Endothelial cell of umbilical vein (primary cell): ENCODE measurements around the gene RAG1. TPM values are rescaled to one million over a fixed set of nuclear protein-coding genes. Genes with fewer than 3 reads are reported as not detected.

Experiments
- BruUV-seq: library from RNA; stranded (reverse); fragments of 400-500 nt; replicated peaks from 2 replicates; lab custom pipeline; 2021; lab: Mats Ljungman, UMichigan
- CTCF ChIA-PET: fragments of 300-600, 350-600 bp; sonication (Branson Sonifier 250); formaldehyde crosslinking; loops from one replicate; lab custom pipeline; 2021; ENCODE audit warnings: antibody characterized with exemption, inconsistent platforms; lab: Charles Lee
- POLR2A ChIA-PET: fragments of 300-600, 350-600 bp; sonication (Branson Sonifier 250); formaldehyde crosslinking; loops from one replicate; lab custom pipeline; 2021; ENCODE audit warnings: antibody characterized with exemption, inconsistent platforms; lab: Charles Lee
- DNase-seq: peaks from one replicate; pipeline ENCODE4 v3.0.0-alpha.2; 2011; ENCODE audit warnings: low read depth, low spot score
- FAIRE-seq: peaks from 2 replicates; lab custom pipeline; 2011; peaks lifted over from hg19 to GRCh38; lab: Jason Lieb, UNC
- H2AFZ ChIP-seq: 2 replicates; pipeline ENCODE4 v1.6.0; 2012; ENCODE audit warnings: low read depth, low read length, control low read depth, inconsistent platforms
- H3K27ac ChIP-seq: 2 replicates; pipeline ENCODE4 v1.5.1; 2011; ENCODE audit warnings: low read depth, mild to moderate bottlenecking, control low read depth, low read length, moderate library complexity; ENCODE audit not compliant: insufficient read depth
- H3K27me3 ChIP-seq, 2 experiments: 2 replicates each; pipeline versions ENCODE4 v1.6.0 to v1.6.1; 2011; ENCODE audit warnings: low read length in 2 of 2, mixed read lengths in 1 of 2; ENCODE audit not compliant: control insufficient read depth in 2 of 2, insufficient read depth in 2 of 2
- H3K36me3 ChIP-seq, 2 experiments: 2 replicates in 1 of 2; 3 replicates in 1 of 2; pipeline ENCODE4 v1.5.1; 2011; ENCODE audit warnings: low read length in 2 of 2, mild to moderate bottlenecking in 1 of 2, moderate library complexity in 1 of 2; ENCODE audit not compliant: control insufficient read depth in 2 of 2, insufficient read depth in 2 of 2; ENCODE audit errors: extremely low read depth in 1 of 2
- H3K4me1 ChIP-seq: 3 replicates; pipeline ENCODE4 v1.5.1; 2011; ENCODE audit warnings: mild to moderate bottlenecking, low read length; ENCODE audit not compliant: control insufficient read depth, insufficient read depth; ENCODE audit errors: extremely low read depth
- H3K4me2 ChIP-seq: 2 replicates; pipeline ENCODE4 v1.6.1; 2011; ENCODE audit warnings: low read length, control low read depth, mixed read lengths; ENCODE audit not compliant: insufficient read depth
- H3K4me3 ChIP-seq, 3 experiments: fragments of 200-600 bp in 1 of 3; sonication (generic), shearing (Covaris generic) in 1 of 3; replicated peaks in 1 of 3; 2 replicates each; pipeline ENCODE4 v1.5.1; 2011 to 2016; ENCODE audit warnings: control low read depth in 3 of 3, low read length in 3 of 3, mild to moderate bottlenecking in 2 of 3, inconsistent platforms in 1 of 3, low read depth in 1 of 3, moderate library complexity in 1 of 3; ENCODE audit not compliant: insufficient read depth in 1 of 3
- H3K79me2 ChIP-seq: 2 replicates; pipeline ENCODE4 v1.6.0; 2012; ENCODE audit warnings: low read length, inconsistent platforms; ENCODE audit not compliant: control insufficient read depth, insufficient read depth
- H3K9ac ChIP-seq: replicated peaks from 2 replicates; pipeline ENCODE3; 2011; ENCODE audit warnings: low read length, control low read depth; ENCODE audit not compliant: insufficient read depth; ENCODE audit errors: extremely low read depth
- H3K9me1 ChIP-seq: replicated peaks from 3 replicates; pipeline ENCODE4 v1.6.0; 2011; ENCODE audit warnings: mild to moderate bottlenecking, low read length; ENCODE audit not compliant: control insufficient read depth, insufficient read depth; ENCODE audit errors: extremely low read depth
- H3K9me3 ChIP-seq: replicated peaks from 2 replicates; pipeline ENCODE4 v1.5.1; 2012; ENCODE audit warnings: low read length, inconsistent platforms; ENCODE audit not compliant: control insufficient read depth, insufficient read depth
- H4K20me1 ChIP-seq: replicated peaks from 2 replicates; pipeline ENCODE3; 2011; ENCODE audit warnings: mild to moderate bottlenecking, low read length; ENCODE audit not compliant: control insufficient read depth, insufficient read depth; ENCODE audit errors: extremely low read depth
- EZH2 ChIP-seq: IDR thresholded peaks from 2 replicates; pipeline ENCODE4 v1.6.1; 2012; ENCODE audit warnings: borderline replicate concordance, low read depth, mild to moderate bottlenecking, moderate library complexity, low read length, inconsistent platforms; ENCODE audit not compliant: severe bottlenecking
- FOS ChIP-seq: IDR thresholded peaks from 2 replicates; pipeline ENCODE4 v1.6.1; 2011; ENCODE audit warnings: mild to moderate bottlenecking, low read length, moderate library complexity, borderline replicate concordance; ENCODE audit not compliant: insufficient read depth
- GATA2 ChIP-seq: IDR thresholded peaks from 2 replicates; pipeline ENCODE4 v1.7.0; 2011; ENCODE audit warnings: low read depth, mild to moderate bottlenecking, moderate library complexity, mixed read lengths, low read length; ENCODE audit not compliant: insufficient read length, insufficient read depth
- POLR2A ChIP-seq: IDR thresholded peaks from 2 replicates; pipeline ENCODE4 v1.6.1; 2012; ENCODE audit warnings: low read depth, mild to moderate bottlenecking, control low read depth, low read length
- POLR2AphosphoS5 ChIP-seq: IDR thresholded peaks from 2 replicates; pipeline ENCODE4 v1.6.1; 2012; ENCODE audit warnings: low read depth, mild to moderate bottlenecking, control low read depth, low read length, moderate library complexity; ENCODE audit not compliant: insufficient read depth
- dilution Hi-C: fragments of 300-500 bp; cut with MboI; formaldehyde crosslinking; loops from one replicate; pipeline ENCODE4 v1.15.0; 2019; ENCODE audit warnings: low sequenced_read_pairs; ENCODE audit not compliant: extremely low pct_ligation_motif_present
- intact Hi-C: fragments of 100-400 bp; cut with micrococcal nuclease; formaldehyde crosslinking; loops from one replicate; pipeline ENCODE4 v1.10.0; 2022
- polyA plus RNA-seq, 4 experiments: library from polyadenylated mRNA; depleted of rRNA in 3 of 4; stranded (reverse) in 3 of 4; unstranded in 1 of 4; fragments of >200 nt; gene quantifications; 2 replicates each; pipeline versions ENCODE4 v1.2.1 to v1.2.3, GENCODE V29; 2011 to 2012; ENCODE audit warnings: missing spikeins in 1 of 4
- total RNA-seq: library from RNA; stranded (reverse); gene quantifications from 2 replicates; pipeline ENCODE4 v1.2.3, GENCODE V29; 2021
- TF ChIP-seq, protein P1 (sequence below), 2 donors: IDR thresholded peaks; 1 replicate in 1 of 2; 2 replicates in 1 of 2; pipeline ENCODE4 v1.5.1; 2011; ENCODE audit warnings: low read length in 2 of 2, mild to moderate bottlenecking in 2 of 2, moderate library complexity in 2 of 2, control low read depth in 1 of 2, inconsistent platforms in 1 of 2, low read depth in 1 of 2; ENCODE audit not compliant: insufficient read depth in 1 of 2; ENCODE audit errors: extremely low read depth in 1 of 2

The RAG1 gene
- total and polyA plus RNA-seq, 2 donors (not counting 3 experiments of a cell fraction or from before 2014, with no cell fraction given) = 0.15 to 1.2 TPM

DNA sequence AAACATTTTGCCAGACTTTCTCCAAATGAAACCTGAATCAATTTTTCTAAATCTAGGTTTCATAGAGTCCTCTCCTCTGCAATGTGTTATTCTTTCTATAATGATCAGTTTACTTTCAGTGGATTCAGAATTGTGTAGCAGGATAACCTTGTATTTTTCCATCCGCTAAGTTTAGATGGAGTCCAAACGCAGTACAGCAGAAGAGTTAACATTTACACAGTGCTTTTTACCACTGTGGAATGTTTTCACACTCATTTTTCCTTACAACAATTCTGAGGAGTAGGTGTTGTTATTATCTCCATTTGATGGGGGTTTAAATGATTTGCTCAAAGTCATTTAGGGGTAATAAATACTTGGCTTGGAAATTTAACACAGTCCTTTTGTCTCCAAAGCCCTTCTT is 9.6 kb downstream of the RAG1 start:
- CTCF ChIA-PET = interaction anchor here (6.8 kb wide), 1 partner anchor 14 kb away, joined by 42 read pairs; no protein-coding TSS in a partner anchor
- intact Hi-C loops (no loop called here), dilution Hi-C loops (no loop called here)

DNA sequence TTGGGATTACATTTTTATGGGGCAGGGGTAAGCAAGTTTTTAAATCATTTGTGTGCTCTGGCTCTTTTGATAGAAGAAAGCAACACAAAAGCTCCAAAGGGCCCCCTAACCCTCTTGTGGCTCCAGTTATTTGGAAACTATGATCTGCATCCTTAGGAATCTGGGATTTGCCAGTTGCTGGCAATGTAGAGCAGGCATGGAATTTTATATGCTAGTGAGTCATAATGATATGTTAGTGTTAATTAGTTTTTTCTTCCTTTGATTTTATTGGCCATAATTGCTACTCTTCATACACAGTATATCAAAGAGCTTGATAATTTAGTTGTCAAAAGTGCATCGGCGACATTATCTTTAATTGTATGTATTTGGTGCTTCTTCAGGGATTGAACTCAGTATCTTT is 10.1 kb downstream of the RAG1 start:
- Histone ChIP-seq H3K79me2 (no peaks in the 10 kb centered on the region), H4K20me1 (no peaks in the 10 kb centered on the region), H3K27me3 (no peaks in the 10 kb centered on the region), H2AFZ (no peak overlapping the region), H3K9me3 (no peaks in the 10 kb centered on the region), H3K9me1 (no peaks in the 10 kb centered on the region), H3K4me3 (no peak overlapping the region), H3K4me1 (no peaks in the 10 kb centered on the region), H3K4me2 (no peak overlapping the region), H3K9ac (no peak overlapping the region), H3K27ac (no peak overlapping the region), H3K36me3 (no peaks in the 10 kb centered on the region)
- dilution Hi-C loops = no loop called here
- FAIRE-seq (no peak), DNase-seq (no peak)
- no TSS peak for BruUV-seq
- ChIA-PET CTCF (interaction anchor here (6.8 kb wide), 1 partner anchor 14 kb away, joined by 42 read pairs; no protein-coding TSS in a partner anchor), POLR2A (no interaction called here)
- TF ChIP-seq FOS (no peak), POLR2A (no peak), GATA2 (no peak), EZH2 (no peak)
- TF ChIP-seq, protein P1, sequence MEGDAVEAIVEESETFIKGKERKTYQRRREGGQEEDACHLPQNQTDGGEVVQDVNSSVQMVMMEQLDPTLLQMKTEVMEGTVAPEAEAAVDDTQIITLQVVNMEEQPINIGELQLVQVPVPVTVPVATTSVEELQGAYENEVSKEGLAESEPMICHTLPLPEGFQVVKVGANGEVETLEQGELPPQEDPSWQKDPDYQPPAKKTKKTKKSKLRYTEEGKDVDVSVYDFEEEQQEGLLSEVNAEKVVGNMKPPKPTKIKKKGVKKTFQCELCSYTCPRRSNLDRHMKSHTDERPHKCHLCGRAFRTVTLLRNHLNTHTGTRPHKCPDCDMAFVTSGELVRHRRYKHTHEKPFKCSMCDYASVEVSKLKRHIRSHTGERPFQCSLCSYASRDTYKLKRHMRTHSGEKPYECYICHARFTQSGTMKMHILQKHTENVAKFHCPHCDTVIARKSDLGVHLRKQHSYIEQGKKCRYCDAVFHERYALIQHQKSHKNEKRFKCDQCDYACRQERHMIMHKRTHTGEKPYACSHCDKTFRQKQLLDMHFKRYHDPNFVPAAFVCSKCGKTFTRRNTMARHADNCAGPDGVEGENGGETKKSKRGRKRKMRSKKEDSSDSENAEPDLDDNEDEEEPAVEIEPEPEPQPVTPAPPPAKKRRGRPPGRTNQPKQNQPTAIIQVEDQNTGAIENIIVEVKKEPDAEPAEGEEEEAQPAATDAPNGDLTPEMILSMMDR (IDR thresholded peaks at IDR 0.05; ENCODE audit: extremely low read depth in 1 of 2, insufficient read depth in 1 of 2, low read depth in 1 of 2, low read length in 2 of 2) = no peak
- intact Hi-C loops = no loop called here

More for the DNA sequence above, 9.6 kb downstream of the RAG1 start:
- Histone ChIP-seq H3K27me3 (no peaks in the 10 kb centered on the region), H2AFZ (no peak overlapping the region), H3K4me3 (no peak overlapping the region), H3K27ac (no peak overlapping the region), H3K79me2 (no peaks in the 10 kb centered on the region), H3K9me3 (no peaks in the 10 kb centered on the region), H3K36me3 (no peaks in the 10 kb centered on the region), H4K20me1 (no peaks in the 10 kb centered on the region), H3K4me1 (no peaks in the 10 kb centered on the region), H3K4me2 (no peak overlapping the region), H3K9ac (no peak overlapping the region), H3K9me1 (no peaks in the 10 kb centered on the region)
- no TSS peak for BruUV-seq
- FAIRE-seq (no peak), DNase-seq (no peak)
- no peak for TF ChIP-seq GATA2
- no peak for TF ChIP-seq POLR2AphosphoS5
- POLR2A ChIA-PET = no interaction called here
